Activated CD8-positive, alpha-beta memory T cell treated with anti-CD3 and anti-CD28 coated beads for 1 hour (primary cell): ENCODE data around the gene CAMK2B.

Experiments
- DNase-seq, 2 donors: peaks; one replicate each; pipeline ENCODE4 v3.0.0-alpha.2; 2020; ENCODE audit warnings: low read depth in 1 of 2; ENCODE audit errors: extremely low read depth in 1 of 2

CAMK2B gene

DNA sequence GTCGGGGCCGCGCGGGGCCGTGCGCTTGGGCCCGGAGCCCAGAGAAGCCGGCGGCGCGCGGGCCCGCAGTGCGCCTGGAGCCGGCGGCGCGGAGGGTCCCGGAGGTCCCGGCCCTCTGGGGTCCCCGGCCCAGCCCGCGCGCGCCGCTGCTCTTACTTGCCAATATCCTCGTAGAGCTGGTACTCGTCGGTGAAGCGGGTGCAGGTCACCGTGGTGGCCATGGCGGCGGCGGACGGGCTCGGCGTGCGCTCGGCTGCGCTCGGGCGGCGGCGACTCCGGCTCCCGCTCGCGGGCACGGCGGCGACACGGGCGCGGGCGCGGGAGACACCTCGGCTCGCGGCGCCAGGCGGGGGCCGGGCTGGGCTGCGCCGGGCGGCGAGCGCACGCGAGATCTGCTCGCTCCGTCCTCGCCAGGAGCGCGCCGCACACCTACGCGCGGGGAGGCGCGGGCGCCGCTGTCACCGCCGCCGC lies at the start of gene CAMK2B:
CAMK2B (minus strand) TSS at position 394 of the 471 bp plus-strand sequence; CDS start at position 221, 173 bp downstream.
- DNase-seq: no peak

- DNase-seq: no peak
Measured at GRCh38 chr7:44374007-44374763, 48.8 kb upstream of the CAMK2B start.

DNA sequence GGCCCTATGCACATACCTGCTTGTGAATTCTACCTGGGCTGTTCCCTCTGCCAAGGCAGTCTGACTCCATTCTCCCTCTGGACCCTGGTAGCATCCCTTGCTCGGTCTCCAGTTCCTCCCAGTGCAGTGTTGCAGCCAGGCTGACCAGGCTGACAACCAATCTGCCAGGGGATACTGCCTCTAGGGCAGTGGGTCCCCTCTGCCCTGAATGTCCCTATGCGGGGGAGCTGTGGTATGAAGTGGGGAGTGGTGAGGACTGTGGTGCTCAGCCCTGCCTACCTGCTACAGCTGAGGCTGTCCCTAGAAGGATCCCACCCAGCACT lies 48.0 kb upstream of the CAMK2B start:
- DNase-seq: no peak

GRCh38 chr7:44372560-44373417 lies 47.4 kb upstream of the CAMK2B start:
- no peak for DNase-seq

- no peak for DNase-seq
Measured at GRCh38 chr7:44368885-44369284, 43.5 kb upstream of the CAMK2B start.

DNA sequence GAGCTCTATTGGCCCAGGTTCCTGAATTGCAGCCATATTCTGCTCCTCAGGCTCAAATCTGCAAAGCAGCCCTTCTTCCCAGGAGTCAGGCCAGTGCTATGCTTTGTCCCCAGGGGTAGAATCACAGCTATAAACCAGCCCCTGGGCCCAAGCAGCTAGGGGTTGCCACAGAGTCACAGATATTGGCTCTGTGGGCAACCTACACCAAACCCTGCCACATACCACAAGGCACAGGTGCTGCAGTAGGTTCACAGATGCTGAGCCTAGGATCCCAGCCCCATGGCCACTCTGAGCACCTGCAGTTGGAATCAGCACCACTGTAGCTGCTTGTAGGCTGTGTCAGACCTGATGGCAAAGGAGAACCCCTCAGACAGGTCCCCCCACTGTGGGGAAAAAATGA lies 43.1 kb upstream of the CAMK2B start:
- DNase-seq: no peak

GRCh38 chr7:44367475-44368043 lies 42.2 kb upstream of the CAMK2B start:
- no peak for DNase-seq

DNA sequence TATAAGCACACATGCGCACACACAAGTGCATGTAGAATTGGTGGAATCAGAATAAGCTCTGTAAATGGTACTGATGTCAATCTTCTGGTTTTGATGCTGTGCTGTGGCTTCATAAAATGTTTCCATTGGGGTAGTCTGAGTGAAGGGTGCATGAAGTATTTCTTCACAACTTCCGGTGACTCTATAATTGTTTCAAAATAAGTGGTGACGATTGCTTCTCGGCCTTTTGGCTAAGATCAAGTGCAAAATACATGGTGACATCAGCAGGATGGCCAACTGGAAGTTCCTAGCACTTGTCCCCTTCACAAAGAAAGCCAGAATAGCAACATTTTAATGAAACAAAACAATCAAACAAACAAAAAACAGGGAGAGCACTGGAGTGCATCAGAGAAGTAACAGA lies 41.6 kb upstream of the CAMK2B start:
- no peak for DNase-seq

- no peak for DNase-seq
Measured at GRCh38 chr7:44353668-44354067, 28.3 kb upstream of the CAMK2B start.

- DNase-seq: no peak
Measured at GRCh38 chr7:44348851-44349781, 23.7 kb upstream of the CAMK2B start.

GRCh38 chr7:44348300-44348699 lies 22.9 kb upstream of the CAMK2B start:
- no peak for DNase-seq

GRCh38 chr7:44347546-44348114 lies 22.2 kb upstream of the CAMK2B start:
- DNase-seq: no peak

GRCh38 chr7:44346063-44346462 lies 20.7 kb upstream of the CAMK2B start:
- DNase-seq: no peak

DNA sequence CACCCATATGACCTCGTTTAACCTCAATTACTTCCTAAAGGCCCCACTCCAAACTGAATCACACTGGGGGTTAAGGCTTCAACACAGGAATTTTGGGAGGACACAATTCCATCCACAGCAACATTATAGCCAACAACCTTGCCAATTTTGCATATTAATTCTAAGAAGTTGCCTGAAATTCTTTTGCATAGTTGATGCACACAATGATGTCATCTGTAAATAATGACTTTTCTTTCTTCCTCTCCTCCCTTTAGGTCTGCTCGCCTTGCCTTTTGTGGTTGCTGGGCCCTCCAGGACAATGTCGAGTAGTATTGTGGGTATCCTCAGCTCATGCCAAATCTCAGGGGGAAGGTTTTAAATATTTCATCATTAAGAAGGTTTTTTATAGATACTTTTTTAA lies 16.0 kb upstream of the CAMK2B start:
- DNase-seq: no peak

DNA sequence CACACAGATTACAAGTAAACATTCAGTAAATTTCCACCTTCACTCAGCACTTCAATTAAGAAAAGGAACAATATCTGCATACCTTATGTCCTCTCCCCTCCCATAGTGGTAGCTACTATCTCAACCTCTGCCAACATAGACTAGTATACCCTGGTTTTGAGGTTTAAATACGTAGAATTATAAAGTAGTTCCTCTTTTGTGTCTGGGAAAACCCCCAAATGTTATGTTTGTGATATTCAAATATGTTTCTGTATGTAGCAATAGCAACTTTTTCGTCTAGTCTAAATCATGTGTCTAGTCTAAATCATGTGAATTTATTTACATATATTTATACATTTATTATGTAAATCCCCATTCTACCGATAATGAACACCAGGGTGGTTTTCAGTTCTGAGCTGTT lies 13.2 kb upstream of the CAMK2B start:
- DNase-seq: no peak

GRCh38 chr7:44336491-44336890 lies 11.1 kb upstream of the CAMK2B start:
- DNase-seq: no peak

DNA sequence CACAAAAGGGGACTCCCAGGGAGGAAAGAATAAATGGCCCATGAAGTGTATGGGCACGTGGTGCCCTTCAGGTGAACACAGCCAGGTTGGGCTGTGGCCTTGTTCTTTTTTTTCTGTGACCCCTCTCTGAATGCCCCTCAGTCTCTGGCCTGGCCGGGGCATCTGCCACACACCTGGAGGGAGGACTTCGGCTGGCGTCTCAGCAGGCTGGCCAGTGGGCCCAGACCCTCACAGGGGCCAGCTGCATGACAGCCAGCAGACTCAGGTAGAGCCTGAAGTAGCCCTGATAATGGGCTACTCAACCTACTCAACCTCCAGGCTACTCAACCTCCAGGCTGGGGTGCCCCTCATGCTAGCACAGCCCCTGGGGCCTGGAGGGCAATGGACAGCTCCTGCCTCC lies 9.8 kb upstream of the CAMK2B start:
- DNase-seq: no peak

- no peak for DNase-seq
Measured at GRCh38 chr7:44334734-44335097, 9.3 kb upstream of the CAMK2B start.

DNA sequence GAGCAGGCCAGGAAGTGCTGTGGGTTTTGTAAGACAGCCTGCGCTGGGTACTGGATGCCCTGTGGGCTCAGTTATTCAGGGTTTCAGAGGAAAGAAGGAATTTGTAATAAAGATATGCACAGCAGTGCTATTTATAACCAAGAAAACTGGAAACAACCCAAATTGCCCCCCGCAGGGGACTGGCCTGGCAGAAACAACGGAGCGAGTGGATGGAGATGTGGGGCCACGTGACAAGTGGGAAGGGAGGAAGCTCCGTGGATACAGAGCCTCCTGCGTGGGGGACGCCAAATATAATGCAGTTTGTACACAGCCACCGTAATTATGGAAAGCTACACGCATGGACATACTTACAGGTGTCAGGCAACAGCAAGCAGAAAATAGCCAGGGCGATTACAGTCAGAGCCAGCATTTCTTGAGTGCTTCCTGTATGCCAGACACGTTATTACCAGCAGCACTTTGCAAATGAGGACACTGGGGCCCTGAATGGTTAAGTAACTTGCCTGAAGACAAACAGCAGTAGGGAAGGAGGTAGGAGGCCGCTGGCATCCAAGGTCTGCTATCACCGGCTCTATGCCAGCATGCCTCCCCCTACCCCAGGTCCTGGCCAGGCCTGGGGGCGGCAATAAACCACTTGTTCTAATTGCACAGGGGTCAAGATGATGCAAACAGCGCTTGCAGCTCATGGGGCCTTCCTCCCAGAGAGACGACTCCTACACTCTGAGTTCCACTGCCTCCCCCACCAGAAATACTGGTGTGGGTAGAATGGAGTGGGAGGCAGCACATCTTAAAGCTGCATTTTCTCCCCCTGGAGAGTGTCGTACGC lies 8.7 kb upstream of the CAMK2B start:
- no peak for DNase-seq

DNA sequence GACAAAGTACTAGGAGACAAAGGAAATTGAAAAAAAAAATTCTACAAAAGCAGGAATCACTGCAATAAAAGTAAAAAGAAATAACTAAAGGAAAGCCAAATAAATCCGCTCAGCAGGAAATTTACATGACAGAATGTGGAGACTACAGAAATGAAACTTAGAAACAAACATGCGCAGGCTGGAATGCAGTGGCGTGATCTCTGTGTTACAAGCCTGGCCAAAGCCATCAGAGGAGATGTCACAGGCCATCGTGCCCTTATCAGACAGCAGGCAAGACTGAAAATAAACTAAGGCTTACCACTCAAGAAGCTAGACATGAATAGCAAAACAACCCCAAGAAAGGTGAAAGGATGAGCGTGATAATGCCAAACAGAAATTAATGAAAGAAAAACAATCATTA lies 6.3 kb upstream of the CAMK2B start:
- no peak for DNase-seq
